DOHH2 (cell line): ENCODE data around the gene RGS7.
"Not testable (repeated sequence)": the region's sequence is repeated elsewhere in the genome, so short reads cannot be mapped to it uniquely, and the experiment has no call there.

Source experiments
- H3F3A ChIP-seq: fragments of 200-600 bp; sonication (generic), shearing (Covaris generic); 2 replicates; pipeline ENCODE4 v1.6.0; 2016; ENCODE audit warnings: antibody characterized with exemption, mild to moderate bottlenecking; ENCODE audit not compliant: control insufficient read depth, insufficient read depth
- H3K27ac ChIP-seq: fragments of 200-600 bp; sonication (generic); 2 replicates; pipeline ENCODE4 v1.5.1; 2014; ENCODE audit warnings: low read depth, mild to moderate bottlenecking, low read length, moderate library complexity
- H3K27me3 ChIP-seq: fragments of 200-600 bp; sonication (generic); 2 replicates; pipeline ENCODE4 v1.6.1; 2014; ENCODE audit warnings: mild to moderate bottlenecking, low read length, mixed read lengths; ENCODE audit not compliant: control insufficient read depth
- H3K36me3 ChIP-seq: fragments of 200-600 bp; sonication (generic); 2 replicates; pipeline ENCODE4 v1.6.1; 2014; ENCODE audit warnings: mild to moderate bottlenecking, low read length, moderate library complexity, mixed read lengths; ENCODE audit not compliant: control insufficient read depth
- H3K4me1 ChIP-seq: fragments of 200-600 bp; sonication (generic); 2 replicates; pipeline ENCODE4 v1.6.1; 2014; ENCODE audit warnings: mild to moderate bottlenecking, low read length, mixed read lengths; ENCODE audit not compliant: control insufficient read depth
- H3K4me2 ChIP-seq: fragments of 200-600 bp; sonication (generic); 2 replicates; pipeline ENCODE4 v1.6.0; 2014; ENCODE audit warnings: mild to moderate bottlenecking, low read length, moderate library complexity
- H3K4me3 ChIP-seq: fragments of 200-600 bp; sonication (generic); 2 replicates; pipeline ENCODE4 v1.5.1; 2014; ENCODE audit warnings: mild to moderate bottlenecking, low read length, mixed read lengths
- H3K79me2 ChIP-seq: fragments of 200-600 bp; sonication (generic); 2 replicates; pipeline ENCODE4 v1.6.1; 2014; ENCODE audit warnings: mild to moderate bottlenecking, low read length, mixed read lengths; ENCODE audit not compliant: control insufficient read depth
- H3K9me2 ChIP-seq: fragments of 200-600 bp; sonication (generic); replicated peaks from 2 replicates; pipeline ENCODE4 v1.6.1; 2014; ENCODE audit warnings: mild to moderate bottlenecking, low read length, mixed read lengths; ENCODE audit not compliant: control insufficient read depth
- H3K9me3 ChIP-seq: fragments of 200-600 bp; sonication (generic); 2 replicates; pipeline ENCODE4 v1.6.1; 2014; ENCODE audit warnings: antibody characterized with exemption, low read length, mixed read lengths; ENCODE audit not compliant: control insufficient read depth, insufficient read depth
- H4K20me1 ChIP-seq: fragments of 200-600 bp; sonication (generic); 2 replicates; pipeline ENCODE4 v1.6.0; 2014; ENCODE audit warnings: low read depth, mild to moderate bottlenecking, antibody characterized with exemption, low read length, moderate library complexity; ENCODE audit not compliant: control insufficient read depth, insufficient read depth
- EZH2phosphoT487 ChIP-seq: fragments of 200-600 bp; sonication (generic); IDR thresholded peaks from 2 replicates; pipeline ENCODE4 v1.6.1; 2017; ENCODE audit warnings: borderline replicate concordance, mild to moderate bottlenecking, antibody characterized with exemption, low read length, moderate library complexity, mixed read lengths
- TF ChIP-seq, protein P1 (sequence below): fragments of 200-600 bp; sonication (generic); IDR thresholded peaks from one replicate; pipeline ENCODE4 v1.5.1; 2014; ENCODE audit warnings: antibody characterized with exemption, mild to moderate bottlenecking, low read depth, low read length; ENCODE audit not compliant: poor library complexity, severe bottlenecking

RGS7 gene

DNA sequence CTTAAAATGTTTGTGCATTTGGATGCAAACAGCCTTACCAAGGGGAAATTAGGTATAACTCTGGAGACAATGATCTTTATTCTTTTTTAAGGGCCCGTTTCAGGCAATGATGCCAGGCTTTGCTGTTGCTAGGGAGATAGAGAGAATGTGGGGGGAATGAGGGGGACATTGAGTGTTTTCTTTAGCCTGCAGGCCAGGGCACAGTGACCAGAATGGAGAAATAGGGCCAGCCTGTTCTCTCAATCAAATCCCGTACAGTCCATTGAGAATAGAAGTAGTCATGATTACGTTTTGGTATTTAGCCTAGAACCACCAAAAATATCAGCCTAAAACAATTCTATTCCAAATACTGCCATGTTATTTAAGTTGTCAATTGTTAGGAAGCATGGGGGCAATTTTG lies 49.0 kb downstream of the RGS7 start:
- H3K9me2 ChIP-seq = no peaks in the 10 kb centered on the region; the same call in 1 of the 2 replicates
- no peaks in the 10 kb centered on the region for H3F3A ChIP-seq
- H3K79me2 ChIP-seq = no peaks in the 10 kb centered on the region
- no peak overlapping the region for H3K4me2 ChIP-seq
- no peaks in the 10 kb centered on the region for H3K36me3 ChIP-seq
- no peaks in the 10 kb centered on the region for H3K27me3 ChIP-seq
- TF ChIP-seq EZH2phosphoT487 = no peak
- TF ChIP-seq, protein P1, sequence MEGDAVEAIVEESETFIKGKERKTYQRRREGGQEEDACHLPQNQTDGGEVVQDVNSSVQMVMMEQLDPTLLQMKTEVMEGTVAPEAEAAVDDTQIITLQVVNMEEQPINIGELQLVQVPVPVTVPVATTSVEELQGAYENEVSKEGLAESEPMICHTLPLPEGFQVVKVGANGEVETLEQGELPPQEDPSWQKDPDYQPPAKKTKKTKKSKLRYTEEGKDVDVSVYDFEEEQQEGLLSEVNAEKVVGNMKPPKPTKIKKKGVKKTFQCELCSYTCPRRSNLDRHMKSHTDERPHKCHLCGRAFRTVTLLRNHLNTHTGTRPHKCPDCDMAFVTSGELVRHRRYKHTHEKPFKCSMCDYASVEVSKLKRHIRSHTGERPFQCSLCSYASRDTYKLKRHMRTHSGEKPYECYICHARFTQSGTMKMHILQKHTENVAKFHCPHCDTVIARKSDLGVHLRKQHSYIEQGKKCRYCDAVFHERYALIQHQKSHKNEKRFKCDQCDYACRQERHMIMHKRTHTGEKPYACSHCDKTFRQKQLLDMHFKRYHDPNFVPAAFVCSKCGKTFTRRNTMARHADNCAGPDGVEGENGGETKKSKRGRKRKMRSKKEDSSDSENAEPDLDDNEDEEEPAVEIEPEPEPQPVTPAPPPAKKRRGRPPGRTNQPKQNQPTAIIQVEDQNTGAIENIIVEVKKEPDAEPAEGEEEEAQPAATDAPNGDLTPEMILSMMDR = no peak
- H3K4me3 ChIP-seq = no peak overlapping the region
- H3K9me3 ChIP-seq = peaks cover 11% of the 10 kb centered on the region; the same call in 1 of the 2 replicates
- no peaks in the 10 kb centered on the region for H4K20me1 ChIP-seq
- no peak overlapping the region for H3K27ac ChIP-seq
- no peaks in the 10 kb centered on the region for H3K4me1 ChIP-seq

DNA sequence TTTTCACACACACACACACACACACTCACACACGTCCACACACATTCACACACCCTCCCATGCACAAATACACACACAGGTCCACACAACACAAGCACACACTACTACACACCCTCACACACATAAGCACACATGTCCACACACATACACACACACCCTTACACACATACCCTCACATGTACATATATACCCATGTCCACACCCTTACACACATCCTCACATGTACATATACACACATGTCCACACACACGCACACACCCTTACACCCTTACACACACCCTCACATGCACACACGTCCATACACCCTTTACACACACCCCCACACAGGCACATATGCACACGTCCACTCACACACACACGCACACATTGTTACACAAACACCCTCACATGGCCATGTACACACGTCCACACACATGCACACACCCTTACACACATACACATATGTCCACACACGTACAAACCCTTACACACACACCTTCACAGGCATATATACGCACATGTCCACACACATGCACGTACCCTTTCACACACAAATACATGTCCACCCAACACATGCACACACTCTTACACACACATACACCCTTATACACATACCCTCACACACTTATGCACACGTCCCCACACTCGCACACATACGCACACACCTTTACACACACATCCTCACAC lies 50.7 kb downstream of the RGS7 start:
- TF ChIP-seq, protein P1 = no peak
- no peak for TF ChIP-seq EZH2phosphoT487
- Histone ChIP-seq H3K27ac (no peak overlapping the region), H3F3A (no peaks in the 10 kb centered on the region), H3K9me3 (peaks cover 11% of the 10 kb centered on the region; the same call in 1 of the 2 replicates), H3K27me3 (no peaks in the 10 kb centered on the region), H3K4me1 (no peaks in the 10 kb centered on the region), H3K9me2 (no peaks in the 10 kb centered on the region; the same call in 1 of the 2 replicates), H3K36me3 (no peaks in the 10 kb centered on the region), H3K79me2 (no peaks in the 10 kb centered on the region), H3K4me3 (no peak overlapping the region), H4K20me1 (no peaks in the 10 kb centered on the region), H3K4me2 (no peak overlapping the region)

DNA sequence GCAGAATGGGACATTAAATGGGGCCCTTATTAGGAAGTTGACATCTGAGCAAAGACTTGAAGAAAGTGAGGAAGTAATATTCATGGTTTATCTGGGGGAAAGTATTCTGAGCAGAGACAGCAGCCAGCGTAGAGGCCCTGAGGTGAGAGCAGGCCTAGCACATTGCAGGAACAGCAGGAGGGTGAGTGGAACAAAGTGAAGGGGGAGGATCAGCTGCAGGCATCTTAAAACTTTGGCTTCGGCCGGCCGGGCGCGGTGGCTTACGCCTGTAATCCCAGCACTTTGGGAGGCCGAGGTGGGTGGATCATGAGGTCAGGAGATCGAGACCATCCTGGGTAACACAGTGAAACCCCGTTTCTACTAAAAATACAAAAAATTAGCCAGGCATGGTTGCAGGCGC lies 55.0 kb downstream of the RGS7 start:
- H3F3A ChIP-seq, H3K27ac ChIP-seq, H3K4me1 ChIP-seq, H3K4me2 ChIP-seq, H3K9me2 ChIP-seq, H4K20me1 ChIP-seq, H3K79me2 ChIP-seq, H3K4me3 ChIP-seq, H3K36me3 ChIP-seq, H3K27me3 ChIP-seq: not testable (repeated sequence)
- H3K9me3 ChIP-seq = peaks cover 11% of the 10 kb centered on the region; the same call in 1 of the 2 replicates

DNA sequence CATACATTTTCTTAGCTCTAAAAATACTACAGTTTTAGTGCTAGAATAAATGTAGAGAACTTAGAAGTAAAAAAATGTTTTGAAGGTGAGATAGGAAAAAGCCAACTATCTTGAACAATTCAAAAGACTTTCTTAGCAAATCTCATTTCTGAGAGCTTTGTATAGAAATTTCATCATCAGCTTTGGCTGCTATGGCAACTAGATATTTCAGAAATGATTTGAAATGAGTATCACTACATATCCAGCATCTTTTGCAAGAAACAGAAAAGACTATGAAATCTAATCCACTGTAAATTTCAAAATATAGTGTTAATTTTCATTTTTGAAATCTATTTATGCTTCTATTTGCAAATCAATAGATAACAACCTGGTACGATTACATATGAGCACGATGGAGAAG lies 57.7 kb downstream of the RGS7 start:
- Histone ChIP-seq H3K4me2 (no peak overlapping the region), H3K4me3 (no peak overlapping the region), H3K27me3 (no peaks in the 10 kb centered on the region), H3K36me3 (no peaks in the 10 kb centered on the region), H3K9me3 (peaks cover 3% of the 10 kb centered on the region; the same call in 1 of the 2 replicates), H3K9me2 (no peaks in the 10 kb centered on the region), H3K27ac (no peak overlapping the region), H3K4me1 (no peaks in the 10 kb centered on the region), H3F3A (no peaks in the 10 kb centered on the region), H4K20me1 (no peaks in the 10 kb centered on the region), H3K79me2 (no peaks in the 10 kb centered on the region)
- no peak for TF ChIP-seq EZH2phosphoT487
- TF ChIP-seq, protein P1 = no peak
